GM06990 (cell line): ENCODE data around the gene HOOK1.
"Not testable (repeated sequence)": the region's sequence is repeated elsewhere in the genome, so short reads cannot be mapped to it uniquely, and the experiment has no call there.

ENCODE experiments used
- DNase-seq: peaks from one replicate; pipeline ENCODE4 v3.0.0-alpha.2; 2011; ENCODE audit not compliant: insufficient read length; ENCODE audit errors: extremely low read depth
- H3K27me3 ChIP-seq: replicated peaks from 2 replicates; pipeline ENCODE4 v1.6.0; 2011; ENCODE audit warnings: low read length; ENCODE audit not compliant: control insufficient read depth, insufficient read depth
- H3K36me3 ChIP-seq: 2 replicates; pipeline ENCODE4 v1.5.1; 2011; ENCODE audit warnings: low read length; ENCODE audit not compliant: control insufficient read depth, insufficient read depth
- H3K4me3 ChIP-seq: replicated peaks from 2 replicates; pipeline ENCODE4 v1.5.1; 2011; ENCODE audit warnings: low read depth, mild to moderate bottlenecking, control low read depth, low read length
- TF ChIP-seq, protein P1 (sequence below): IDR thresholded peaks from 2 replicates; pipeline ENCODE4 v1.5.1; 2011; ENCODE audit warnings: low read length, control low read depth, mild to moderate bottlenecking, inconsistent platforms; ENCODE audit not compliant: insufficient read depth, poor library complexity, severe bottlenecking

HOOK1 gene

DNA sequence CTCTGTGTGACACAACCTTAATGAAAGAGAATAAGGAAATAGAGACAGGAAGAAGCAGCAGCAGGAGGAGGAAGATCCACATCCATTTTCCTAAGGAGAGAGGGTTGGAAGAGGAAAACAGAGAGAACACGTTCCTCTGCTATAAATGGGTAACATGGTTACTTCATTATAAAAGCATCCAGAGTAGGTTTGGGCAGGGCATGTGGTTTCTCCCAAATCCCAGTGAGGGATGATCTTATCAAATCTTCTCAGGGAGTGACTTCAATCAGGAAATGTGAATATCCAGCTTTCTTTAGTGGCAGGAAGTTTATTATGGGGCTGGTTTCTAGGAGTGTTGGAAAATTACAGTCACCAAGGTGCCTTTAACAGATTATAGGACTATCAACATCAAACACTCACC is 100.8 kb downstream of the HOOK1 start:
- Histone ChIP-seq H3K4me3 (no peak overlapping the region), H3K27me3 (no peaks in the 10 kb centered on the region), H3K36me3 (no peaks in the 10 kb centered on the region)
- TF ChIP-seq, protein P1, sequence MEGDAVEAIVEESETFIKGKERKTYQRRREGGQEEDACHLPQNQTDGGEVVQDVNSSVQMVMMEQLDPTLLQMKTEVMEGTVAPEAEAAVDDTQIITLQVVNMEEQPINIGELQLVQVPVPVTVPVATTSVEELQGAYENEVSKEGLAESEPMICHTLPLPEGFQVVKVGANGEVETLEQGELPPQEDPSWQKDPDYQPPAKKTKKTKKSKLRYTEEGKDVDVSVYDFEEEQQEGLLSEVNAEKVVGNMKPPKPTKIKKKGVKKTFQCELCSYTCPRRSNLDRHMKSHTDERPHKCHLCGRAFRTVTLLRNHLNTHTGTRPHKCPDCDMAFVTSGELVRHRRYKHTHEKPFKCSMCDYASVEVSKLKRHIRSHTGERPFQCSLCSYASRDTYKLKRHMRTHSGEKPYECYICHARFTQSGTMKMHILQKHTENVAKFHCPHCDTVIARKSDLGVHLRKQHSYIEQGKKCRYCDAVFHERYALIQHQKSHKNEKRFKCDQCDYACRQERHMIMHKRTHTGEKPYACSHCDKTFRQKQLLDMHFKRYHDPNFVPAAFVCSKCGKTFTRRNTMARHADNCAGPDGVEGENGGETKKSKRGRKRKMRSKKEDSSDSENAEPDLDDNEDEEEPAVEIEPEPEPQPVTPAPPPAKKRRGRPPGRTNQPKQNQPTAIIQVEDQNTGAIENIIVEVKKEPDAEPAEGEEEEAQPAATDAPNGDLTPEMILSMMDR, result no peak
- no peak for DNase-seq

DNA sequence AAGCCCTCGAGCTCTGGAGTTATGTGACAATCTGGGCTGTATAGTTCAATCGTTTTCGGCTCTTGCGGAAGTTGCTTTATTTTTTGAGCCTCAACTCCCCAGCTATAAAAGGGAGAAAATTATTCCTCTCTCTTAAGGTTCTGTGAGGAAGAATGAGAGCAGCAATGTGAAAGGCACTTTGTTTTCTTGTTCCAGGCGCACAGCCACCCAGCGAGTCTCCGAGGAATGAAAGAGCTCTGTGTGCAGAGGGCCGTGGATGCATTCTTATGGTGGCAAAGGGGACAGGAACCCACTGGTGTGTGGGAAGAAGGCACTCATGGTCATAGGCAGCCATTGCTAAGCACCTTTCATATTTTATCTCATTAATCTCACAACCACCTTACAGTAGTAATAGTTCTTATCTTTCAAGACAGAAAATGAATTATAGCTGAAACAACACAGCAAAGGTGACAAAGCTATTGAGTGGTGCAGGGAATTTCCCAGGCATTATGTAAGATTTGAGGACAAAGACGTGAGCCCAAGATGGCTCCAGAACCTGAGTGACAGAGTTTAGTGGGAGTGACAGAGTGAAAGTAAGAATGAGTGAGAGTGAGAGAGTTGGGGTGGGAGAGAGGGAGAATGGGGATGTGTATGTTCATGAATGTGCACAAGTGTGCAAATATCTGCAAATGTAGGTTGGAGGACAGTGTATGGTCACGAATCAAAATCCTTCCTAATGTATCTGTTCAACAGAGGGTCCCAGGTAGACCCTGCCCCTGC is 102.5 kb downstream of the HOOK1 start:
- DNase-seq, result no peak
- Histone ChIP-seq H3K36me3 (no peaks in the 10 kb centered on the region), H3K4me3 (no peak overlapping the region), H3K27me3 (no peaks in the 10 kb centered on the region)
- TF ChIP-seq, protein P1, result no peak

DNA sequence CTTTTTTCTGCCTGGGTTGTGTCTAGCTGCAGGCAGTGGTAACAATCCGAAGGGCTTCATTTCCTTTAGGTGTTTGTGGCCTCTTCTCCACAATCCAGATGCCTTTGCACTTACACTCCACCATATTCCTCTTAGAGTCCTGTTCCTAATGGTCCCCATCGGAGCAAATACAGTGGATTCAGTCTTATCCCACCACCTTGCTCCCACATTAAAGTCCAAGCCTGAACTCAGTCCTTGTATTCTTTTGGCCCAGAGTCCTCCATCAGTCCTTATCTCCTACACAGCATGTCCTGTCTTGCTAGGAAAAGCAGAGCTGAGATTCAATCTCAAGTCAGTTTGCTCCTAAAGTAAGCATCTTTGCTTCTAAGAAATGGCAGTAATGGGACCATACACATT is 103.0 kb downstream of the HOOK1 start:
- Histone ChIP-seq H3K36me3 (no peaks in the 10 kb centered on the region), H3K27me3 (no peaks in the 10 kb centered on the region), H3K4me3 (no peak overlapping the region)
- TF ChIP-seq, protein P1, result no peak
- DNase-seq, result no peak

DNA sequence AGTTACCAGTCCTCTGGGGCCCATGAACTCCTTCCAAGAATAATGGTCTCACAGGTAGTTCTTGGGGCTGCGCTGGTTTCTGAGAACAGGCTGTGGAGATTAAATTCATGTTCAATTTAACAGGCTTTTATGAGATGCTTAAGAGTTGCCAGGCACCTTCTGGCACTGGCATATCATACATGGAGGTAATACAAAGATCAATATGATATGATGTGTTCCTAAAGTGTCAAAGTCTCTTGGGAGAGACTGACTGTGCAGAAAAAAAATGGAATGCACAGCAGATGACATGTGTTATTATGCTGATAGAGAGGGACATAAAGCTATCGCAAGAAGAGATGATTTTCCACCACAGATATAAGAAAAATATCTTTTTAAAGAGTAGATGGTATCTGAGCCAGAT is 105.0 kb downstream of the HOOK1 start:
- TF ChIP-seq, protein P1, result no peak
- no peak for DNase-seq
- Histone ChIP-seq H3K27me3 (no peaks in the 10 kb centered on the region), H3K36me3 (no peaks in the 10 kb centered on the region), H3K4me3 (no peak overlapping the region)

DNA sequence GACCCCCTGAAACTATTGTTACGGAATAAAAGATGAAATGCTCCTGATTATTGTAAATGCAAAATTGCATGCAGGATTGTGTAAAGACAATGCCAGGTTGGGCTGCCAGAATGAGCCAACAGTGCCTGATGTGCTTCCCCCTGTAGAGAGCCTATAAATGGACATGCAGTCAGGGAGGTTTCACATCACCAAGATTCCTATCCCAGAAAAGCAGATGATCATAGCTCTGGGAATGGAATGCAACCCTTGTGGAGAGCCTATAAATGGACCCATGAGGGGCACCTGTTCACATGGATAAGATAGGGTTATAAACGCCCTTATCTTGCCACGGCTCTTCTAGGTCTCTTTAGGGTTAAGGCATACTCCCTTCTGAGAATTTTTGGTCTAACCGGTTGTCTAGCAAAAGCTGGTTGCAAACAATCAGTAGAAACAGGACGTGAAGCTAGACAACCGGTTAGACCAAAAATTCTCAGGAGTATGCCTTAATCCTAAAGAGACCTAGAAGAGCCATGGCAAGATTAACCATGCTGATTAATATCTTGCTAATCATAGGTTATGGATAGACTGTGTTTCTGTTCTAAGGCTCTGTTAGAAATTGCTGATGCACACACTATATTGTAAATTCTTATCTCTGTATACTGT is 106.6 kb downstream of the HOOK1 start:
- not testable (repeated sequence) for H3K36me3 ChIP-seq

DNA sequence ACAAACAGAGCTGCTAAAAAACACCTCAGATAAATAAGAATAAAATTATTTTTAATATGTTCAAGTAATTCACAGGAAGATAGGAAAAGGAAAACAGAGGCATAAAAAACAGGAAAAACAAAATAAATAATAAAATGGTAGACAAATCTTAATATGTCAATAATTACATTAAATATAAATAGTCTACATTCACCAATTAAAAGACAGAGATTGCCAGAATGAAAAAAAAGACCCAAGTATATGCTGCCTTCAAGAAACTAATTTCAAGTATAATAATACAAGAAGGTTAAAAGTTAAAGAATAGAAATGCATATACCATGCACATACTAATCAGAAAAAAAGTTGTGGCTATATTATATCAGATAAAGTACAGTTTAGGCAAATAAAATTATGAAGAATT is 109.9 kb downstream of the HOOK1 start:
- H3K4me3 ChIP-seq, result no peak overlapping the region
- H3K36me3 ChIP-seq, result no peaks in the 10 kb centered on the region
- no peaks in the 10 kb centered on the region for H3K27me3 ChIP-seq
- DNase-seq, result no peak
- TF ChIP-seq, protein P1, result no peak

More for the DNA sequence above, 106.6 kb downstream of the HOOK1 start:
- H3K27me3 ChIP-seq, H3K4me3 ChIP-seq, DNase-seq: not testable (repeated sequence)
